Stimulated activated effector memory CD8-positive, alpha-beta T cell treated with anti-CD3 and anti-CD28 coated beads, Interleukin-12 subunit alpha, Interleukin-12 subunit beta, amount 100 ng/mL, for 72 hours (primary cell): ENCODE results near the gene FAM20B.
A peak's percentile ranks its signal among the peaks of the same experiment; 100 is the strongest.

Experiments used
- ATAC-seq: fragments of 150-1000 bp; cut with Tn5 transposase; 2 replicates; pipeline ENCODE4 v1.10.0; 2021
- DNase-seq, 2 donors: peaks; one replicate each; pipeline ENCODE4 v3.0.0; 2021 to 2022; ENCODE audit warnings: low spot score in 2 of 2
- H3K27ac Mint-ChIP-seq: one replicate; pipeline ENCODE4 v1.8.0; 2022; ENCODE audit warnings: mild to moderate bottlenecking, mixed read lengths
- H3K36me3 Mint-ChIP-seq: one replicate; pipeline ENCODE4 v1.8.0; 2022; ENCODE audit warnings: mild to moderate bottlenecking, mixed read lengths
- H3K4me1 Mint-ChIP-seq: one replicate; pipeline ENCODE4 v1.8.0; 2022; ENCODE audit warnings: mixed read lengths
- H3K4me3 Mint-ChIP-seq: one replicate; pipeline ENCODE4 v1.8.0; 2022; ENCODE audit warnings: mild to moderate bottlenecking, mixed read lengths
- H3K9me3 Mint-ChIP-seq: one replicate; pipeline ENCODE4 v1.8.0; 2022; ENCODE audit warnings: mixed read lengths

Gene FAM20B

DNA sequence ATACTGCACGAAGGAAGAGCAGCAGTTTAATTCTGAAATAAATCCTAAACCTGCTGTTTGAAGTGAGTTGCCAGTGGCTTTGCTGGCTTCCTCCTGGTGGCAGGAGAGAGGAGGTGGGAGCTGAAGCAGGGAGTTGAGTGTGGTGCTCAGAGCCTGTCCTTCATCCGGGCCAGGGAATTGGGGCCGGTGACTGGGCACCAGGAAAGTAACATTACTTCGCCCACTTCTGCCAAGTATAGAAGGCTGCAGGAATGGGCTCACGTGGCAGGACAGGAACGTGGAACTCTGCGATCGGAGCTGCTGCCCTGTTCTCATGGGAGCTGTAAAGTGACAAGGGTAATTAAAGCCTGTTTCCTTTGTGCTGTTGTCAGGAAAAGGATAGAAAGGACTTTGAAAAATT is 64.8 kb downstream of the FAM20B start:
- Mint-ChIP-seq H3K4me1 (peaks cover 10% of the 10 kb centered on the region), H3K27ac (peak overlapping the region; percentile 41), H3K9me3 (no peaks in the 10 kb centered on the region), H3K4me3 (no peak overlapping the region), H3K36me3 (peaks cover 70% of the 10 kb centered on the region)
- no peak for ATAC-seq
- no peak for DNase-seq

DNA sequence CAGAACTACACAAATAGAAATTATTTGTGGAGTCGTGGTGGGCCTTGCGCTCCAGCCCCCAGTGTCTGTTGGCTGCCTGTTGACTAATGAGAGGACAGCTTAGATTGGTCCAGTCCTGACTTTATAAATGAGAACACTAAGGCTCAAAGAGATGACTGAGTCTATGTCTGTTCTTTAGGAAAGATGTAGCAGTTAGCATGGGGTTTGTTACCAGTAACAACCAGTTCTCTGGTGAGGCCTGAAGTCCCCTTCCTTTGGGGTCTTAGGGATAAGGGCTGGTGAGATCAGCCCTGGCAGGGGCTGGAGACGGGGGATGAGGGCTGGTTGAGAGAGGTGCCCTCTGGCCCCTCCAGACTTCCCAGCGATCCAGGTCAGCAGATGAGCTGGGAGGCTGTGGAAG is 65.2 kb downstream of the FAM20B start:
- peak overlapping the region; percentile 41 for H3K27ac Mint-ChIP-seq
- H3K4me3 Mint-ChIP-seq: no peak overlapping the region
- H3K36me3 Mint-ChIP-seq: peaks cover 69% of the 10 kb centered on the region
- no peaks in the 10 kb centered on the region for H3K9me3 Mint-ChIP-seq
- no peak for DNase-seq
- ATAC-seq: no peak
- peaks cover 10% of the 10 kb centered on the region for H3K4me1 Mint-ChIP-seq

DNA sequence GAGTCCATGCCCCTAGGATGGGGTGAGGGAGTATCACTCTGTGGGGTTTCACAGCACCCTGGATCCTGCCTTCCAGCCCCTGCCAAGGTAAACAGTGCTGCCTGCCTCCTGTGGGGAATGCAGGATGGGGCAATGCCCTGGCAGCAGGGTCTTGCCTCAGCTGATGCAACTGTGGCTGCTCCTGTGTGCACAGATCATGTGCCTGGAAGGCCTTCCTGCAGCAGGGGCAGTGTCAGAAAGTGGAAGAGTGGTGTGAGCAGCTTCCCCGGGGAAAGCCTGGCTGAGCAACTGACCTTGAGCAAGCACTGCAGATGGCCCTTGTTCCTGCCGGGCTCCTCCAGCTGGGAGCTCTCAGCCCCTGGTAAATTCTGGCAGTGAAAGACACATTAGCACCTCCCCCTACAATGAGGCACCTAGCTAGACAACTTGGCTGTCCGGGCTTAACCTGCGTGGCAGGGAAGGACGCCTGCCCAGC is 66.0 kb downstream of the FAM20B start:
- H3K4me3 Mint-ChIP-seq: no peak overlapping the region
- no peaks in the 10 kb centered on the region for H3K9me3 Mint-ChIP-seq
- H3K27ac Mint-ChIP-seq: peak overlapping the region; percentile 41
- DNase-seq (no peak), ATAC-seq (no peak)
- H3K4me1 Mint-ChIP-seq: peaks cover 10% of the 10 kb centered on the region
- H3K36me3 Mint-ChIP-seq: peaks cover 68% of the 10 kb centered on the region

DNA sequence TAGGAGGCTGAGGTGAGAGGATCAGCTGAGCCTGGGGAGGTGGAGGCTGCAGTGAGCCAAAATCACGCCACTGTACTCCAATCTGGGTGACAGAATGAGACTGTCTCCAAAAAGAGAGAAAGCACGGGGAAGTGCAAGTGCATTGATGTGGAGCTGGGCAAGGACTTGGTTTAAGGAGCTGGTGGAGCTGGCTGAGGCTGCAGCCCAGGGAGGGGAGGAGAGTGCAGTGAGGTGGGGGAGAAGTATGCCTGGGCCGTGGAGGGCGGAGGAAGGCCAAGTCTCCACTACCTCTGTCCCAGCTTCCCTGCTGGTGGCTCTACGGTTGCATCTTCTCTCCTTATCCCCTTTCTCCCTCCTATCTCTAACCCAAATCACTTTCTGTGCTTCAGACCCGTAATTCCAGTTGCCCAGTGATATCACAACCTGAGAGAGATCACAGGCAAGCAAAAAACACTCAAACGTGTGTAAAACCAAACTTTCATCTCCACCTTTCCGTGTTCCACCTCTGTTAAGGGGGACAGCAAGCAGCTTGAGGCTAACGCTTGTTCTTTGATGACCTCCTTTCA is 67.3 kb downstream of the FAM20B start:
- ATAC-seq: no peak
- Mint-ChIP-seq H3K27ac (peak overlapping the region; percentile 41), H3K4me1 (peaks cover 10% of the 10 kb centered on the region), H3K9me3 (no peaks in the 10 kb centered on the region), H3K36me3 (peaks cover 73% of the 10 kb centered on the region), H3K4me3 (no peak overlapping the region)
- no peak for DNase-seq

DNA sequence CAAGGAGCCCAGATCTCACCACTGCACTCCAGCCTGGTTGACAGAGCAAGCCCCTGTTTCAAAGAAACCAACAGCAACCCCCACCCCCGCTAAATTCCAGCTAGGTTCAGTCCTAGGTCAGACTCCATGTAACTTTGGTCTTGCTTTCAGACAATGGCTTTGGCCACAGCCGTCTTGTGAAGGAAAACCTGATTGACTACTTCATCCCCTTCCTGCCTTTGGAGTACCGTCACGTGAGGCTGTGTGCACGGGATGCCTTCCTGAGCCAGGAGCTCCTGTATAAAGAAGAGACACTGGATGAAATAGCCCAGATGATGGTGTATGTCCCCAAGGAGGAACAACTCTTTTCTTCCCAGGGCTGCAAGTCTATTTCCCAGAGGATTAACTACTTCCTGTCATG is 69.1 kb downstream of the FAM20B start:
- no peak overlapping the region for H3K4me3 Mint-ChIP-seq
- no peak for DNase-seq
- no peaks in the 10 kb centered on the region for H3K9me3 Mint-ChIP-seq
- no peak for ATAC-seq
- peak overlapping the region; percentile 9 for H3K27ac Mint-ChIP-seq
- peaks cover 5% of the 10 kb centered on the region for H3K4me1 Mint-ChIP-seq
- peaks cover 68% of the 10 kb centered on the region for H3K36me3 Mint-ChIP-seq

DNA sequence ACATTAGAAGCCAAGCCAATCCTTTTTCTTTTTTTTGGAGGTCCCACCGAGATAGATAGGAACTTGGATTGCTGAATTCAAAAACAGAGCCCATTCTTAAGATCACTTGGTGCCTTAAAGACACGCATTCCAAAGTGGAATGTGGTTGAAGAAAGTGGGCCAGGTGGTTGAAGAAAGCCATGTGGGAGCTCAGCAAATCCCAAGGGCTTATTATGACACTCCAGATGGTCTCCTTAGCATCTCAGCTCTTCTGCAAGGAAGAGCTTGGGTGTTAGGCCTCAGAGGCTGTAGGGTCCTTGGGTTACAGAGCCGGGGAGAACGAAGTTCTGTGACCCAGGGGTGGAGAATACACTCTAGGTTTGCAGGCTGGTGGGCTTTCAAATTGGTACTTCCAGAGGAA is 69.7 kb downstream of the FAM20B start:
- Mint-ChIP-seq H3K9me3 (no peaks in the 10 kb centered on the region), H3K4me1 (peaks cover 5% of the 10 kb centered on the region), H3K27ac (peak overlapping the region; percentile 57), H3K36me3 (peaks cover 64% of the 10 kb centered on the region), H3K4me3 (no peak overlapping the region)
- ATAC-seq (no peak), DNase-seq (no peak)

DNA sequence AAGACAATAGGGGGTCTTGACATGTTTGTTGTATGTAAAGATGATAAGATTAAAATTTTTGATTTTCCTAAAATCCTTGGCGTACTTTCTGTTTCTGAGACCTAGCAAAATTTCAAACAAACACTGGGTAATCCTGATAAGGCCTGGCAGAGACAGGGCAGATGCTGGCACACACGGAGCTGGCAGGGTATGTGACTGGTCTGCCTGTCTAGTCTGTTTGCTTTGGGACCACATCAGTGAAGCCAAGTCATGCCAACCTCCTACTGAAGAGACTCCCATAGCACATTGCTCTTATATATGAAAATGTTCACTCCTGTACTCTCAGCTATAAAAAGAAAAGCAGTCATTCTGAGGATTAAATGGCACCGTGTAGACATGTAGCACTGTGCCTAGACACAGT is 70.2 kb downstream of the FAM20B start:
- no peak for ATAC-seq
- Mint-ChIP-seq H3K27ac (peak overlapping the region; percentile 57), H3K36me3 (peaks cover 60% of the 10 kb centered on the region), H3K9me3 (no peaks in the 10 kb centered on the region), H3K4me3 (no peak overlapping the region), H3K4me1 (peaks cover 5% of the 10 kb centered on the region)
- no peak for DNase-seq

DNA sequence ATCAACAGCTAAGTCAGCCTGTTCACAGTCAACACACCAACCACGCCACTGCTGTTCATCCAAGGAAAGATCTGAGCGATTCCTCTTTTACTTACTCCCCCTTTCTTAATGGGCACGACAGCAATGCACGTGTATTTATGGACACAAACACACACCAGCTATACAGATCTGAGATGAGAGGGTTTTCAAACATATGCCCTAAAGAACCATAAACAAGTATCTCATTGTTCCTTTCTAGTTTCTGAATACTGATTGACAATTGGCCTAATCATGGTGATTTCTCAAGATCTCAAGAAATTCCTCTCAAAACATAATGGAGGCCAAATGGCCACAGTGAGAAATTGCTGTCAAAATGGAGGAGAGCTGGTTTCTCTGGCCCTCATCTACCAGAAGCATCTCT is 74.2 kb downstream of the FAM20B start:
- DNase-seq: no peak
- no peak for ATAC-seq
- Mint-ChIP-seq H3K9me3 (no peaks in the 10 kb centered on the region), H3K27ac (no peak overlapping the region), H3K4me1 (no peaks in the 10 kb centered on the region), H3K36me3 (peaks cover 34% of the 10 kb centered on the region), H3K4me3 (no peak overlapping the region)

DNA sequence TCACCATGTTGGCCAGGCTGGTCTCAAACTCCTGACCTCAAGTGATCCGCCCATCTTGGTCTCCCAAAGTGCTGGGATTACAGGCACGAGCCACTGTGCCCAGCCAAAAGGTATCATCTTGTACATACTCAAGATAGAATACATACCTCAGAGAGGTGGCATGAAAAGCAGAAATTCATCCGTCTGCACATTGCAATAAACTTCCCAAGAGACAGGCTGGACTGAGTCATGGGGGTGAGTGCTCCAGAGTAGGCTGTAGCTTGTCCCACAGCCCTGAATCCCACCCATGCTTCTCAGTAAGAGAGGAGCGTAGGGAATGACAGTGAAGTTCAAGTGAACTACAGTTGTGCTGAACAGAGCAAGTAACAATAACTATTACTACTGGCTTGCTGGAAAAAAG is 75.9 kb downstream of the FAM20B start:
- Mint-ChIP-seq H3K36me3 (peaks cover 20% of the 10 kb centered on the region), H3K27ac (no peak overlapping the region), H3K9me3 (no peaks in the 10 kb centered on the region), H3K4me3 (no peak overlapping the region), H3K4me1 (no peaks in the 10 kb centered on the region)
- no peak for ATAC-seq
- DNase-seq: no peak

DNA sequence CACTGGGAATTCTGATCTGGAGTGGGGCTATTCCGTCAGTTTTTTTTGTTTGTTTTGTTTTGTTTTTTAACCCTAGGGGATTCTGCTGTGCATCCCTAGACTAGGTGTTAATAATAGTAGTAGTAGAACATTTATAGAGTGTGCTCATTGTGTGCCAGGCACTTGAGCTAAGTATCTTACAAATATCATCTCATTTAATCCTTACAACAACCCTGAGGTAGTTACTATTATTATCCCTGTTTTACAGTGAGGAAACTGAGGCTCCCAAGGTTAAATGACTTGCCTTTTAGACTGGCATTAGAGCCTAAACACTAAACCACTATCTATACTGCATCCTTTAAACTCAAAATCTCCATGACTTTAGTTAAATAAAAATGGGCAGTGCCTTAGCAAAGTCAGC is 78.3 kb downstream of the FAM20B start:
- no peaks in the 10 kb centered on the region for H3K9me3 Mint-ChIP-seq
- H3K4me1 Mint-ChIP-seq: no peaks in the 10 kb centered on the region
- H3K36me3 Mint-ChIP-seq: peaks cover 11% of the 10 kb centered on the region
- no peak for DNase-seq
- no peak for ATAC-seq
- no peak overlapping the region for H3K27ac Mint-ChIP-seq
- no peak overlapping the region for H3K4me3 Mint-ChIP-seq

DNA sequence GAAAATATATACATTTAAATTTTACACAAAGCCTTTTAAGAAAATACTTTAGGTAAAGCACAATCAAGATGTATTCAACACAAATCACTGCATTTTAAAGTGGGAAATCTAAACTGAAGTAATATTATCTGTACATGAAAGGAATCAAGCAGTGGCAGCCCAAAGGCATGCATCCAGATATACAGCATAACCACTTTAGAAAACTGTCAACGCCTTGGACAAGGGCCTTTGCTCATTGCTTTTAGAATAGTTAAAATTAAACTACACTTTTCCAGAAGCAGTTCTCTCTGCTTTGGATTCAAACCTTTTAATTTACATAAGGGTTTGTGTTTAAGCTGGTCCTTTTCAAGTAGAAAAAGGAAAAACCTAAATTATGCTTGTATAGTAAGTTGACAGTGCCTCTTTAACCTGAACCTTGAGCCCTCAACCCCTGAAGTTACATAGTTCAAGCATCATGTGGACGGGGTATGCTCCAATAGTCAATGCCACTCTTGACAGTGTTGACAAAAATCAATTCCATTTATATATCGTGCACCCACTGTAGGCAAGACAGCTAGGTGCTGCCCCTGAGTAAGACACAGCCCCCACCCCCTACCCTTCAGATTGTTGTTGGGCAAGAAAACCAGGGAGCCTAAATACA is 79.0 kb downstream of the FAM20B start:
- Mint-ChIP-seq H3K4me1 (no peaks in the 10 kb centered on the region), H3K4me3 (no peak overlapping the region), H3K36me3 (peaks cover 17% of the 10 kb centered on the region), H3K9me3 (no peaks in the 10 kb centered on the region), H3K27ac (no peak overlapping the region)
- DNase-seq (no peak), ATAC-seq (no peak)

DNA sequence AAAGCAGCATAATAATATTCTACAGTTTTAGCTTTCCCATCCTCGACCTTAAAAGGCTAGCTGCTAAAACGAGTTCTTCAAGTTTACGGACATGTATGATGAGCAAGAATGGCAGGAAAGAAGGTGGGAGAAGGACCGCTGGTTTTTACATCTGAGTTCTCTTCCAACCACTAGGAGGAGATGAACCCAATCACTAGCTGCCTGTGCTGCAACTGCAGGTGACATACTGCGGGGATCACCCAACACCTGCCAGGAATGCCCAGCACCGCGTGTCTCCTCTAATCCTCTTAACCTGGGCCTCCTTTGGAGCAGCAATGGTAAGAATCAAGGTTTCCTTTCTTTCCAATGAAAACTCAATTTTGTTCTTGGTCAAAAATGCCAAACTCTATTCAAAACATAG is 79.7 kb downstream of the FAM20B start:
- no peak for DNase-seq
- no peaks in the 10 kb centered on the region for H3K9me3 Mint-ChIP-seq
- ATAC-seq: no peak
- no peak overlapping the region for H3K27ac Mint-ChIP-seq
- no peaks in the 10 kb centered on the region for H3K4me1 Mint-ChIP-seq
- H3K36me3 Mint-ChIP-seq: peaks cover 24% of the 10 kb centered on the region
- H3K4me3 Mint-ChIP-seq: no peak overlapping the region

DNA sequence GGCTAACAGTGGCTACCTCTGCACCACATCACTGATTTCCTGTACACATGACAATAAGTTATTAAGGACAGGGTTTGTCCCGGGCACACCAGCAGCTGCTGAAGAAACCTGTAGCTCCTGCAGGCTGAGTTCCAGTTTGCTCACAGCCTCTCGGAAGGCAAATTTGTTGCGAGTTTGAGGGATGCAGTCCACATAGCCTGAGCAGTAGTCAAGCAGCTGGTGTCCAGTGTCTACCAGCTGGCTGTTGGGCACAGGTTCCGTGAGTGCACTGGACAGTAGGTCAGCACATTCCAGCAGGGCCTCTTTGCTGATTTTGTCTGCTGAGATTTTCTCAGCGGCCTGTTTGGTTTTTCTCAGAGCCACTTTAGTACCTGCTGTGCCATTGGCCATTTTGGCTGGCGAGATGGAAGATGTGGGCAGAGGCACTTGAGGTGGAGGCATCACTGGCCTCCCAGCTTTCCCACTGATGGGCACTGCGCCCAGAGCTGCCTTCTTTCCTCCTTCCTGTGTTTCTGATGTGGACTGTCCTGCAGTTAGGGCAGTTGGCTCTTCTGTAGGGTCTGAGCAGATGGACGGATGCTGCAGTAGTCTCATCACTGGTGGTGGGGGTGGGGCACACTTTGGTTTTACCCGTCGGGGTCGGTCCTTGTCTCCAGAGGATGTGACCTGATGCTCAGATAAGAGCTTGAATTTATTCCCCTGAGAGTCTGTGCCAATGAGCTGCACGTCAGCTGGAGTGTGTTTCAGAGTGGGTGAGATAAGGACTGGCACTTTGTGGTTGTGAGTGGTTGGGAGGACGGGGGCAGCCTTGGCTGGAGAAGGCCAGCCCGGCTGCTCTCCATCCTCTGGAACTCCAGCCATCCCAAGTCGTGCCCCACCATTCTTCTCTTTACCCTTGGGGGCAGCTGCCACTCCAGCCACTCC is 82.3 kb downstream of the FAM20B start:
- DNase-seq: no peak
- Mint-ChIP-seq H3K9me3 (no peaks in the 10 kb centered on the region), H3K36me3 (peaks cover 35% of the 10 kb centered on the region), H3K4me1 (no peaks in the 10 kb centered on the region), H3K4me3 (no peak overlapping the region), H3K27ac (peak overlapping the region; percentile 76)
- ATAC-seq: no peak

DNA sequence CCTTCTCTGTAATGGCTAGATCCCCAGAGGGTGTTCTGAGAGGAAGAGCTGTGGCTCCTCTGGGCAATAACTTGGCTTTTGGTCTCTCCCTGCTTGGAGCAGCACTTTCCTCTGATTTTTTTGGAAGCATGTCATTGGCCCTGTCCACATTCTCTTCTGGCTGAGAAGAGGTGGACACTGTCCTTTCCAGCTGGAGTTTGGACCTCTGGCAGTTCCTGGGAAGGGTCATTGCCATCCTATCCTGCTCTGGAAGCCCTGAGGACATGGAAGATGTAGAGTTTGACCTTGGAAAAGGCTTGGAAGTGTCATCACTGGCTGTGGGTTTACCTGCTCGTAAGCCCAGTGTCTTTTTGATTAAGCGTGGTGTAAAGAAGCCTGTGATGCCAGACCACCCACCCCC is 83.0 kb downstream of the FAM20B start:
- H3K4me3 Mint-ChIP-seq: no peak overlapping the region
- peak overlapping the region; percentile 76 for H3K27ac Mint-ChIP-seq
- no peak for ATAC-seq
- H3K9me3 Mint-ChIP-seq: no peaks in the 10 kb centered on the region
- H3K36me3 Mint-ChIP-seq: peaks cover 42% of the 10 kb centered on the region
- no peaks in the 10 kb centered on the region for H3K4me1 Mint-ChIP-seq
- no peak for DNase-seq

DNA sequence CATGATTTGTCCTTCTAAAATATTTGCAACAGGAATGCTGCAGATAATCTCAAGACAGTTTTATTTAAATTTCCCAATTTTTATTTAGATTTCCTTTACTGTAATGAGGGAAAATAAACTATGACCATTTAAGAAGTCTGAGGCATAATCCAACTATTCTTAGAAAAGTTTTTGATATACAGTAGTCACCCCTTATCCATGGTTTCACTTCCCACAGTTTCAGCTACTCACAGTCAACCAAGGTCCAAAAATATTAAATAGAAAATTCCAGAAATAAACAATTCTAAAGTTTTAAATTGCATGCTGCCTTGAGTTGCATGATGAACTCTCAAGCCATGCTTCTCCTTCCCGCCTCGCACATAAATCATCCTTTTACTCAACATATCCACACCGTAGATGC is 89.5 kb downstream of the FAM20B start:
- no peak overlapping the region for H3K4me3 Mint-ChIP-seq
- H3K4me1 Mint-ChIP-seq: no peaks in the 10 kb centered on the region
- ATAC-seq (no peak), DNase-seq (no peak)
- H3K27ac Mint-ChIP-seq: no peak overlapping the region
- peaks cover 53% of the 10 kb centered on the region for H3K36me3 Mint-ChIP-seq
- no peaks in the 10 kb centered on the region for H3K9me3 Mint-ChIP-seq

DNA sequence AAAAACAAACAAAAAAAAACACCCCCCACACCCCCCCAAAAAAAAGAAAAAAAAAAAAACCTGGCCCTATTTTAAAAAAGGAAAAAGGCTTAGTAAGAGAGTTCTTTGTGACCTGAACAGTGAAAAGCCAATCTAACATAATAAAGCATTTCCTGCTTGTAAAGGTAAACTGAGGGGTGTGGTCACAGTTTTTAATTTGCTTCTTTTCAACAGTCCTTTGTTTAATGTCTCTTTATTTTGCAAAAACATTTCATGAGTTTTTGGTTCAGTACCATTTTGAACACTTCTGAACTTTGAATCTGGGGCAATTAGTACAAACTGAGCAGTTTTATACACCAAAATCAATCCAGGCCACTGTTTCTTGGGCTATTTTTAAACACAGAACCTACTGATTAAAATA is 93.8 kb downstream of the FAM20B start:
- Mint-ChIP-seq H3K4me1 (no peaks in the 10 kb centered on the region), H3K36me3 (peaks cover 40% of the 10 kb centered on the region), H3K4me3 (no peak overlapping the region), H3K27ac (no peak overlapping the region), H3K9me3 (no peaks in the 10 kb centered on the region)
- ATAC-seq (no peak), DNase-seq (no peak)
